GM11168 (cell line): ENCODE measurements around the gene PRIMPOL.
"Not testable (repeated sequence)": the region's sequence is repeated elsewhere in the genome, so short reads cannot be mapped to it uniquely, and the experiment has no call there.

Experiments
- in situ Hi-C: fragments of 300-500 bp; cut with MboI; formaldehyde crosslinking; loops from one replicate; pipeline ENCODE4 v1.12.0; 2022; ENCODE audit warnings: low sequenced_read_pairs; ENCODE audit not compliant: unreplicated experiment

The PRIMPOL gene, protein sequence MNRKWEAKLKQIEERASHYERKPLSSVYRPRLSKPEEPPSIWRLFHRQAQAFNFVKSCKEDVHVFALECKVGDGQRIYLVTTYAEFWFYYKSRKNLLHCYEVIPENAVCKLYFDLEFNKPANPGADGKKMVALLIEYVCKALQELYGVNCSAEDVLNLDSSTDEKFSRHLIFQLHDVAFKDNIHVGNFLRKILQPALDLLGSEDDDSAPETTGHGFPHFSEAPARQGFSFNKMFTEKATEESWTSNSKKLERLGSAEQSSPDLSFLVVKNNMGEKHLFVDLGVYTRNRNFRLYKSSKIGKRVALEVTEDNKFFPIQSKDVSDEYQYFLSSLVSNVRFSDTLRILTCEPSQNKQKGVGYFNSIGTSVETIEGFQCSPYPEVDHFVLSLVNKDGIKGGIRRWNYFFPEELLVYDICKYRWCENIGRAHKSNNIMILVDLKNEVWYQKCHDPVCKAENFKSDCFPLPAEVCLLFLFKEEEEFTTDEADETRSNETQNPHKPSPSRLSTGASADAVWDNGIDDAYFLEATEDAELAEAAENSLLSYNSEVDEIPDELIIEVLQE

GRCh38 chr4:184649026-184649970, at the start of gene PRIMPOL, which contains the start of gene CASP3:
PRIMPOL (plus strand) TSS chr4:184649738; CDS start chr4:184657141, 7,403 bp downstream.
CASP3 (minus strand) TSS chr4:184649447; CDS start chr4:184638453, 10,994 bp downstream.
- in situ Hi-C loops = no loop called here

DNA sequence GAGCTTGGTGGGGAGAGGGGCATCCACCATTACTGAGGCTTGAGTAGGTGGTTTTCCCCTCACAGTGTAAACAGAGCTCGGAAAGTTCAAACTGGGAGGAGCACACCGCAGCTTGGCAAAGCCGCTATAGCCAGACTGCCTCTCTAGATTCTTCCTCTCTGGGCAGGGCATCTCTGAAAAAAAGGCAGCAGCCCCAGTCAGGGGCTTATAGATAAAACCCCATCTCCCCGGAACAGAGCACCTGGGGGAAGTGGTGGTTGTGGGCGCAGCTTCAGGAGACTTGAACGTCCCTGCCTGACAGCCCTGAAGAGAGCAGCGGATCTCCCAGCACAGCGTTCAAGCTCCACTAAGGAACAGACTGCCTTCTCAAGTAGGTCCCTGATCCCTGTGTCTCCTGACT, 48.6 kb upstream of the PRIMPOL start:
- in situ Hi-C loops = not testable (repeated sequence)

GRCh38 chr4:184602857-184603256, 46.7 kb upstream of the PRIMPOL start:
- in situ Hi-C loops = not testable (repeated sequence)

- in situ Hi-C loops = not testable (repeated sequence)
Measured at GRCh38 chr4:184607429-184607828, 42.1 kb upstream of the PRIMPOL start.

GRCh38 chr4:184612074-184612473, 37.5 kb upstream of the PRIMPOL start:
- in situ Hi-C loops = no loop called here

DNA sequence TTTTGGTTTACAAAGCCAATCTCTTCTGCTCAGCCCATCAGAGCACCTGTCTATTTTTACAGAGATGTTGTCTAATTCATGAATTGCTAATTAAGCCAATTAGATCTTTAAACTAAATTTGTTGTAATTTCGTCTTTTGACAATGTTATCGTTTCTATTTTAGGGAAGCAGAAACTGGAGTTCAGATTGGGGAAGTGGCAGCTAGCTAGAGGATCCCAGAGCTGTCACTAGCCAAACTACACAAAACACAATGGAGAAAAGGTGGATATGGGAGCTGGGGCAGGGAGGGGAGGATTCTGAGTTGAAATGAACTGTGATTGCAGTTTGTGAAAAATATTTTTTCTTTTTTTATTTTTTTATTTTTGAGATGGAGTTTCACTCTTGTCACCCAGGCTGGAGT, 36.1 kb upstream of the PRIMPOL start:
- in situ Hi-C loops = no loop called here

DNA sequence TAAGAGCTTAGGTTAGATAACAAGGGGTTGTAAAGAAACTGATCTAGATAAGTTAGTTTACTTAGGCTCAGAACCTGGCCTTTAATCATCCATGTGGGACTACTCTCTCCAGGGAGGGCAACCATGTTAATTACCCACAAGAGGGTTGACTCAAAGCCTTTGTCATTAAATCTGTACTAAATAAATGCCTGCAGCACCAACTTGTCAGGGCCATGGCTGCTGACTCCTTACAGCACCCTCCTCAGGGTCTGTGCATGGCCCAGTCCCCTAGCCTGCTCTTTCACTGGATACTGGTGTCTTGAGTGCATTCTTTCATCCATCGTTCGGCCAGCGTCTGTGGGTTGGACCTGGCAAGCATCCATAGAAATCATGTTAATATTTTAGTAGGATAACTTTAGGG, 35.0 kb upstream of the PRIMPOL start:
- in situ Hi-C loops = no loop called here

DNA sequence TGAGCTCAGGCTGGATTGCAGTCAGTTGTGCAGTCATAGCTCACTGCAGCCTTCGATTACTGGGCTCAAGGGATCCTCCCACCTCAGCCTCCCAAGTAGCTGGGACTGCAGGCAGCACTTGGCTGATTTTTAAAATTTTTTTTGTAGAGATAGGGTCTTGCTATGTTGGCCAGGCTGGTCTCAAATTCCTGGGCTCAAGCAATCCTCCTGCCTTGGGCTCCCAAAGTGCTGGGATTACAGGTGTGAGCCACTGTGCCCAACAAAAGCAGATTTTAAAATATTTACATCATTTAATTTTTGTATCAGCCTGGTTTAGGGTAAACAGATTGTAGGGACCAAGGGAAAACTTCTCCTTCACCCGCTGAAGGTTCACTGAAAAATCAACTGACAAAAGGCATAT, 33.4 kb upstream of the PRIMPOL start:
- in situ Hi-C loops = not testable (repeated sequence)

GRCh38 chr4:184616633-184617551, 32.6 kb upstream of the PRIMPOL start:
- in situ Hi-C loops = no loop called here

- in situ Hi-C loops = no loop called here
Measured at GRCh38 chr4:184617600-184618196, 31.8 kb upstream of the PRIMPOL start.

- in situ Hi-C loops = no loop called here
Measured at GRCh38 chr4:184620212-184620867, 29.2 kb upstream of the PRIMPOL start.

GRCh38 chr4:184621518-184621917, 28.0 kb upstream of the PRIMPOL start:
- in situ Hi-C loops = no loop called here

DNA sequence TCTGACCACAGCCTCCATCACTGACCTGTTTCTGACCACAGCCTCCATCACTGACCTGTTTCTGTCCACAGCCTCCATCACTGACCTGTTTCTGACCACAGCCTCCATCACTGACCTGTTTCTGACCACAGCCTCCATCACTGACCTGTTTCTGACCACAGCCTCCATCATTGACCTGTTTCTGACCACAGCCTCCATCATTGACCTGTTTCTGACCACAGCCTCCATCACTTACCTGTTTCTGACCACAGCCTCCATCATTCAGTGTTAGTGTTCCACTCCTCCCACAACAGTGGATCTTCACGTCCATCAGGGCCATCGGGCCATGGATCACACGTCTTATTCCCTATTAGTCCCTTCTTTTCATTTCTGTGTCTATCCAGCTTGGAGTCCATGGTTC, 25.0 kb upstream of the PRIMPOL start:
- in situ Hi-C loops = not testable (repeated sequence)

DNA sequence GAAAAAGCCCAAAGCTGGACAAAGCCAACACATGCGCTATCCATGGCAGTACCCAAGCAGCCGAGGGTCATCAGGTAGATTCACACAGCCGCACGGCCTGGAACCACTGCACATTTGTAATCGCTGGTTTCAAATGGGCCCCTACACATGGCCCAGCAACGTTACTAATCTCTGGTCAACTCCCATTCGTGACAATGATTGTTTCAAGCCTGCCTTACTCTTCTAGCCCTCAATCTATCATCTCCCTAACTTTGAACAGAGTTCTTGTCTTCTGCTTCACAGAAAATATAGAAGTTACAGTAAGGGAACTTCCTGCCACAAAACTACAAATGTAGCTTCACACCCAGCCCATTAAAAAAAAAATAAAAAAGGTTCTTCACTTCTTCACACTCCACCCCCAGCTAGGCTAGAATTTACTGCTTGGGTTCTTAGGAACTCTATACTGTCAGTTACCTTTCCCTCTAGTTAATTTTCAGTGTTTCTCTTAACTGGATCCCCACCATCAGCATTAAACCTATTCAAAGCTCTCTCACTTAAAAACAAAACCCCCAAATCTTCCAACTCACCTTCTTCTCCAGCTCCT, 24.5 kb upstream of the PRIMPOL start:
- in situ Hi-C loops = no loop called here

- in situ Hi-C loops = not testable (repeated sequence)
Measured at GRCh38 chr4:184625783-184626596, 23.5 kb upstream of the PRIMPOL start.

DNA sequence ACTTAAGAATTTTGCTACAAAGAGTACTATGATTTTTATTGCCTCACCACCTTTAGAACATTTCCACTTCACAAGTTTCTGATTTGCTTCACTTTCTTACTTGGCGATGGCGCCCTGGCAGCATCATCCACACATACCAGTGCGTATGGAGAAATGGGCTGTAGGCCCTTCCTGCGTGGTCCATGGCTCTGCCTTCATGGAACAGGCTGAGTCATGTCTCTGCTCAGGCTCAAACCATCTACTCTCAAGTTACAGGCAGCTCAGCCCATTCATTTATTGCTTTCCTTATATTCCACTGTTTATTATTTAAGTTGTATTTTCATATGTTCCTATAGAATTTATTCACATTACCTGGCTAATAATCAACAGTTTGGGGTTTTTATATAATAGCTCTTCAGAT, 21.4 kb upstream of the PRIMPOL start:
- in situ Hi-C loops = no loop called here

GRCh38 chr4:184632842-184633241, 16.7 kb upstream of the PRIMPOL start:
- in situ Hi-C loops = loop anchor here (10.0 kb wide), 1 partner anchor 88 kb away; no protein-coding TSS in a partner anchor
